ENCODE data around the gene RNF2.
"Not testable (repeated sequence)": the region's sequence is repeated elsewhere in the genome, so short reads cannot be mapped to it uniquely, and the experiment has no call there.

RNF2 gene

GRCh38 chr1:185044981-185045813, at the start of gene RNF2:
RNF2 (plus strand) TSS chr1:185045558; CDS start chr1:185087554, 41,996 bp downstream.
- Histone ChIP-seq H3K4me3 (peak within 1 kb of the TSS; percentile 67 to 96 (median 89)), H3K27ac (peak within 1 kb of the TSS; percentile 67 to 93 (median 87))

- H3K27ac ChIP-seq, H3K4me3 ChIP-seq: not testable (repeated sequence)
Observed at GRCh38 chr1:184999974-185000373, 45.4 kb upstream of the RNF2 start.

DNA sequence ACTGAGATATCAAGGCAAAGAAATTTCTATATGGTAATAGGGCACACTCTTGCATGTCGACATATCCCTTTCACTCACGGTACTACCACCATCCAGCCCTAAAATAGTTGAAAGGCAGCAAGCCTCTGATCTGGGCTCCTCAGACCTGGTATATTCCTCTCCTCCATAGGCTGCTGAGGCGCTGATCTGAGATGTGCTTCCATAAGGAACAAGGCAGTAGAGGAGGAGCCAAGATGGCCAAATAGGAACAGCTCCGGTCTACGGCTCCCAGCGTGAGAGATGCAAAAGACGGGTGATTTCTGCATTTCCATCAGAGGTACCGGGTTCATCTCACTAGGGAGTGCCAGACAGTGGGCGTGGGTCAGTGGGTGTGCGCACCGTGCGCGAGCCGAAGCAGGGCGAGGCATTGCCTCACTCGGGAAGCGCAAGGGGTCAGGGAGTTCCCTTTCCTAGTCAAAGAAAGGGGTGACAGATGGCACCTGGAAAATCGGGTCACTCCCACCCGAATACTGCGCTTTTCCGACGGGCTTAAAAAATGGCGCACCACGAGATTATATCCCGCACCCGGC, 44.0 kb upstream of the RNF2 start:
- H3K27ac ChIP-seq, H3K4me3 ChIP-seq: not testable (repeated sequence)

- H3K27ac ChIP-seq: no peak overlapping the region
- no peak overlapping the region for H3K4me3 ChIP-seq
Observed at GRCh38 chr1:185008838-185009237, 36.5 kb upstream of the RNF2 start.

- Histone ChIP-seq H3K27ac (no peak overlapping the region), H3K4me3 (no peak overlapping the region)
Observed at GRCh38 chr1:185010361-185010760, 35.0 kb upstream of the RNF2 start.

- Histone ChIP-seq H3K4me3 (no peak overlapping the region), H3K27ac (no peak overlapping the region)
Observed at GRCh38 chr1:185014941-185015340, 30.4 kb upstream of the RNF2 start.

DNA sequence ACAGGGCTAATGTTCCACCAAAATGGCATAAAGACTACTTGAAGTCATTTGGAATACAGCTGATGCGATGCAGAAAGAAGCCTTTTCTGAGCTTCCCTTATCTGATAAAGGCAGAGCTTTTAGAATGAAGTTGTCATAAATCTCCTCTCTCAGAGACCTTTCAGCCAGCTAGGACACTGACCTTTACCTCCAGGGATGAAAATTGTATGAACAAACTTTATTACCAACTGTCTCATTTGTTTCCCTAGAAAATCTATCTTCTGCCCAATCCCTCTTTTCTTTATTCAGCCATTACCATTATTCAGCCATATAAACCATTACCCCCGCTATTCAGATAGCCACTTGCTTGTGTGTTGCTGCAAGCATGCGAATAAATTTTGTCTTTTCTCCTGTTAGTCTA, 29.7 kb upstream of the RNF2 start:
- no peak overlapping the region for H3K27ac ChIP-seq
- H3K4me3 ChIP-seq: no peak overlapping the region

- H3K4me3 ChIP-seq: no peak overlapping the region
- H3K27ac ChIP-seq: peak overlapping the region in 1 of 21 experiments; percentile 1
Observed at GRCh38 chr1:185016880-185017279, 28.5 kb upstream of the RNF2 start.

- Histone ChIP-seq H3K4me3 (no peak overlapping the region), H3K27ac (peak overlapping the region in 1 of 21 experiments; percentile 1)
Observed at GRCh38 chr1:185017338-185017737, 28.0 kb upstream of the RNF2 start.

DNA sequence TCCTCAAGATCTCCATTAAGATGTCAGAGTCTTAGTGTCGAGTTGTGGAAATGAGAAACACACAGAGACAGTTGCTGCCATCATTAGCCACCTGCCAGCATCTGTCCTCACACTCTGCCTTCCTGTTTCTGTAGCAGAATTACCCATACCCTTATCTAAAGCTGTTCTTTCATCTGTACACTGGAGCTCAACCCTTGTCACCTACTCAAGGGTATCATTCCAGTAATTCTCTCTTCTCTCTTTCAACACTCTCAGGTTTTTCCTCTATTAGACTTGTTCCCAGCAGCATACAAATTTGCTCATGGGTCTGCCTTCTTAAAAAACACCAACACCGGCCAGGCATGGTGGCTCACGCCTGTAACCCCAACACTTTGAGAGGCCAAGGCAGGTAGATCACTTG, 27.4 kb upstream of the RNF2 start:
- H3K4me3 ChIP-seq: no peak overlapping the region
- H3K27ac ChIP-seq: no peak overlapping the region

DNA sequence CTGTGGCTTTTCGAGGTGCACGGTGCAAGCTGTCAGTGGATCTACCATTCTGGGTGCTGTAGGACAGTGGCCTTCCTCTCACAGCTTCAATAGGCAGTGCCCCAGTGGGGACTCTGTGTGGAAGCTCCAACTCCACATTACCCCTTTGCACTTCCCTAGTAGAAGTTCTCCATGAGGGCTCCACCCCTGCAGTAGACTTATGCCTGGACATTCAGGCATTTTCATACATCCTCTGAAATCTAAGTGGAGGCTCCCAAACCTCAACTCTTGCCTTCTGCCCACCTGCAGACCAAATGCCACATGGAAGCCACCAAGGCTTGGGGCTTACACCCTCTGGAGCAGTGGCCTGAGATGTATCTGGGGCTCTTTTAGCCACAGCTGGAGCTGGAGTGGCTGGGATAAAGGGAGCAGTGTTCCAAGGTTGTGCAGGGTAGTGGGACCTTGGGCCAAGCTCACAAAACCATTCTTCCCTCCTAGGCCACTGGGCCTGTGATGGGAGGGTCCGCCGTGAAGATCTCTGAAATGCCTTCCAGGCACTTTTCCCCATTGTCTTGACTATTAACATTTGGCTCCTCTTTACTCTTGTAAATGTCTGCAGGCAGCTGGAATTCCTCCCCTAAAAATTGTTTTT, 18.0 kb upstream of the RNF2 start:
- Histone ChIP-seq H3K27ac (no peak overlapping the region), H3K4me3 (no peak overlapping the region)

DNA sequence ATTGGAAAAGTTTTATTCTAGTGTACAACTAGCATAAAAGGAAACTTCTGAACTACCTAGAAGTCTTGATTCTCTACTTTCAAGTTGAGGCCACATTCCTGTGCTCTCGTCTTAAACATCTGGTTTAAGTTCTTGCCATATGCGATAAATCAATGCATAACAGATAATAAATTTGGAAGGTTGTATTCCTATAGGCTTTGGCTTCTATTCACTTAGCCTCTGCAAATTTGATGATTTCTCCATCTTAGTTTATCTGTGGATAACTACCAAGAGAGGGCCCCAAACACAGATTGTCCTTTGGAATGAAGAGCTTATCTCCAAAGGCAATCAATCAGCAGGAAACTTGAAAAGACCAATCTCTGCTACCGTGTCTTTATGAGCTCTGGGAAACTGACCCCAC, 11.7 kb upstream of the RNF2 start:
- H3K27ac ChIP-seq: no peak overlapping the region
- no peak overlapping the region for H3K4me3 ChIP-seq

DNA sequence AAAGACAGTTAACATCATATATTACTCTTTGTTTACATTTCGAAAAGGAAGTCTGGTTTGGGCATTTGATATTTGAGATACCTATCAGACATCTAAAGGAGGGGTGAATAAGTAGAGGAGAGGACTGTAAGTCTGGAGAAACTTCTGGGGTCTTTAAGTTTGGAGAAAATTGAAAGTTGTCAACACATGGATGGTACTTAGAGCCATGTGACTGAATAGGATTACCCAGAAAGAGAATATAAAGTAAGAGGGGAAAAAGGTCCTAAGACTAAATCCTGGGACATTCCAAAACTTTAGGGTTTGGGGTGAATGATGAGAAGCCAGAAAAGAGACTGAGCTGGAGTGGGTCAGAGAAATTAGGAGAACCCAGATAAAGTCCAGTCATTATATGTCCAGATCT, 10.1 kb upstream of the RNF2 start:
- H3K4me3 ChIP-seq: no peak overlapping the region
- H3K27ac ChIP-seq: no peak overlapping the region

DNA sequence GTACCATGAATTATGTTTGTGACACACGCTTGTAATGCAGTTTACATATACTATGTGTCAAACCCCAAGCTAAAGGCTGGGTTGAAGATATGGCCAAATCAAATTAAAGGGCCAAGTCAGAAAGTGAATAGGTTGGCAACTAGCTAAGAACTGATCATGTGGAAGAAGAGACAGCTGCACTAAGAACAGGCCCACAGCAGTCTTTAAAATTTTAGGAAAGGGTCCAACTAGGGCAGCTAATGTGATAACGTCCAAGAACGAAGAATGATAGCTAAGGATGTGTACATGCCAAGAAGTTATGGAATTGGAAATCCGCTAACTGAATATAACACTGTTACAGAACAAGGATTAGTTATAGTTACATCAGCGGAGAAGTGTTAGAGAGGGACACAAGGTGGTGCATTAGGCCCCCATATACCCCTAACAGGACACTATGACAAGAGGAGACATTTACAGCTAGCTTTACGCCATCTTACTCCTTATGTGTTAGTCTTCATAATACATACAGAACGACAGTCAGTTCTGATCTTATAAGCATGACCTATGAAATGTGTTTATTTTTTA, 6.5 kb upstream of the RNF2 start:
- Histone ChIP-seq H3K27ac (no peak overlapping the region), H3K4me3 (no peak overlapping the region)

GRCh38 chr1:185039726-185040407, 5.5 kb upstream of the RNF2 start:
- Histone ChIP-seq H3K4me3 (no peak overlapping the region), H3K27ac (no peak overlapping the region)

- H3K27ac ChIP-seq: no peak overlapping the region
- no peak overlapping the region for H3K4me3 ChIP-seq
Observed at GRCh38 chr1:185040408-185040735, 5.0 kb upstream of the RNF2 start.

DNA sequence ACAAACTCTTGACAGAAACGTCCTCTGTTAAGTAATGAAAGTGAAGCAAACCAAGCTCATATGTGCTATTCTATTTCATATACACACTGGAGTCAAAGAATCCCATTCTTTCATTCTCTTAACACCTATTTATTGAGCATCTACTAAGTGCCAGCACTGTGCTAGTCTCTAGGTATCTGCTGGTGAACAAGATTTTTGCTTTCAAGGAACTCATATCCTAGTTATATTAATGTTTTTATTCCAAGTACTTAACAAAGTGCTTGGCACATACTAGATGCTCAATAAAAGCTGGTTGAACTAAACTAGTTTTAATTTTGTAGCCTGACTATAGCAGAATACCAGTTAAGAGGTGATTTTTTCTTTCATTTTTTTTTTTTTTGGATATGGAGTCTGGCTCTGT, 3.6 kb upstream of the RNF2 start:
- Histone ChIP-seq H3K27ac (no peak overlapping the region), H3K4me3 (no peak overlapping the region)

DNA sequence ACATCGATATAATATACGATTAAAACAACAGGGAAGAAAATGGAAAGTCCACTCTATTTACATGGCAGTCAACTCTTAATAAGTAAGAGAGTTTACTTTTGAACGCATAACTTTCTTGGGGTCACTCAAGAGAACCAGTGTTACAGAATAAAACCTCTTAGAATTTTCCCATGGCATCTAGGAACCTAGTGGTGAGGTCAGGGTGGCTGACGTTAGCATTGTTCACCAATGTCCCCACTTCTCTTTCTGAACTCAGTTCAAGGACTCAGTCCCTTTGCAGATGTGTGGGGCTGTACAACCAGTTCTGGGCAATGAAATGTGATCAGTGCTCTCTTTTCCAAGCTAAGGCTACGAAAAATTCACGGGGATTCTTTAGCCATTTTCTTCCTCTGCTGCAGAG, 2.6 kb upstream of the RNF2 start:
- H3K27ac ChIP-seq: no peak overlapping the region
- H3K4me3 ChIP-seq: no peak overlapping the region

GRCh38 chr1:185044387-185044786, 971 bp upstream of the RNF2 start:
- no peak overlapping the region for H3K4me3 ChIP-seq
- peak overlapping the region in 7 of 21 experiments; percentile 34 to 91 (median 90) for H3K27ac ChIP-seq

GRCh38 chr1:185045814-185046492, 595 bp downstream of the RNF2 start:
- Histone ChIP-seq H3K4me3 (peak overlapping the region; percentile 67 to 96 (median 89)), H3K27ac (peak overlapping the region; percentile 67 to 93 (median 87))

Data from skin epidermis (tissue), 12 donors.